H1 (cell line): ENCODE results near the gene PDGFB. TPM values are rescaled to one million over a fixed set of nuclear protein-coding genes. Genes with fewer than 3 reads are reported as not detected.

Source experiments
- CTCF ChIA-PET: fragments of 300-600 bp; sonication (Branson Sonifier 250); formaldehyde crosslinking; loops from one replicate; lab custom pipeline; 2021; ENCODE audit not compliant: partially characterized antibody; lab: Charles Lee
- POLR2A ChIA-PET: fragments of 300-600 bp; sonication (Branson Sonifier 250); formaldehyde crosslinking; loops from one replicate; lab custom pipeline; 2021; ENCODE audit warnings: inconsistent platforms; ENCODE audit not compliant: partially characterized antibody; lab: Charles Lee
- DNase-seq, 2 experiments: peaks; one replicate each; pipeline versions ENCODE4 v3.0.0 to v3.0.0-alpha.2; 2010 to 2022; ENCODE audit warnings: low spot score in 2 of 2, low read depth in 1 of 2, mixed read lengths in 1 of 2
- FAIRE-seq: peaks from 2 replicates; lab custom pipeline; 2011; peaks lifted over from hg19 to GRCh38; lab: Jason Lieb, UNC
- H2AFZ ChIP-seq: 2 replicates; pipeline ENCODE4 v1.8.1; 2012; ENCODE audit warnings: low read length, inconsistent platforms
- H2AK5ac ChIP-seq: 2 replicates; pipeline ENCODE4 v1.6.1; 2013; ENCODE audit warnings: low read depth, low read length
- H2BK120ac ChIP-seq: replicated peaks from 2 replicates; pipeline ENCODE3; 2013; ENCODE audit warnings: low read depth, low read length, inconsistent platforms
- H2BK12ac ChIP-seq: 2 replicates; pipeline ENCODE4 v1.6.1; 2013; ENCODE audit warnings: low read depth, low read length
- H2BK15ac ChIP-seq: 2 replicates; pipeline ENCODE4 v1.6.1; 2013; ENCODE audit warnings: low read length
- H2BK20ac ChIP-seq: 2 replicates; pipeline ENCODE4 v1.6.1; 2013; ENCODE audit warnings: low read length
- H2BK5ac ChIP-seq: 2 replicates; pipeline ENCODE4 v1.6.1; 2013; ENCODE audit warnings: low read depth, low read length
- H3K14ac ChIP-seq: 2 replicates; pipeline ENCODE4 v1.6.1; 2013; ENCODE audit warnings: inconsistent platforms; ENCODE audit not compliant: insufficient read length
- H3K18ac ChIP-seq: 2 replicates; pipeline ENCODE4 v1.6.1; 2013; ENCODE audit warnings: low read length; ENCODE audit errors: extremely low read depth
- H3K23ac ChIP-seq: 2 replicates; pipeline ENCODE4 v1.6.1; 2013; ENCODE audit warnings: inconsistent platforms; ENCODE audit not compliant: insufficient read length
- H3K23me2 ChIP-seq: 2 replicates; pipeline ENCODE4 v1.6.1; 2013; ENCODE audit warnings: low read depth, low read length
- H3K27ac ChIP-seq: 2 replicates; pipeline ENCODE4 v1.6.1; 2011; ENCODE audit warnings: low read depth, low read length, inconsistent platforms
- H3K27me3 ChIP-seq, 4 experiments: replicated peaks in 1 of 4; 1 replicate in 1 of 4; 2 replicates in 3 of 4; pipeline versions ENCODE4 v1.6.1 to v1.8.1; 2011 to 2013; ENCODE audit warnings: low read length in 3 of 4, mild to moderate bottlenecking in 3 of 4, inconsistent platforms in 2 of 4, mixed read lengths in 2 of 4, moderate library complexity in 1 of 4; ENCODE audit not compliant: control insufficient read depth in 3 of 4, insufficient read depth in 3 of 4; ENCODE audit errors: extremely low read depth in 1 of 4
- H3K36me3 ChIP-seq, 4 experiments: 2 replicates each; pipeline versions ENCODE4 v1.6.1 to v1.8.1; 2011 to 2013; ENCODE audit warnings: mild to moderate bottlenecking in 4 of 4, low read length in 3 of 4, moderate library complexity in 2 of 4, control low read depth in 1 of 4, inconsistent platforms in 1 of 4; ENCODE audit not compliant: insufficient read depth in 4 of 4, control insufficient read depth in 2 of 4
- H3K4ac ChIP-seq: replicated peaks from 2 replicates; pipeline ENCODE3; 2013; ENCODE audit warnings: low read length, low read depth, mixed read lengths, inconsistent platforms; ENCODE audit not compliant: insufficient read length
- H3K4me1 ChIP-seq, 4 experiments: replicated peaks in 1 of 4; 1 replicate in 1 of 4; 2 replicates in 3 of 4; pipeline versions ENCODE4 v1.6.1 to v1.8.1; 2011 to 2013; ENCODE audit warnings: low read length in 3 of 4, inconsistent platforms in 2 of 4, mixed read lengths in 1 of 4; ENCODE audit not compliant: insufficient read depth in 4 of 4, control insufficient read depth in 3 of 4
- H3K4me2 ChIP-seq, 2 experiments: 2 replicates each; pipeline versions ENCODE4 v1.6.1 to v1.8.1; 2011 to 2013; ENCODE audit warnings: low read depth in 2 of 2, low read length in 2 of 2, control low read depth in 1 of 2, inconsistent platforms in 1 of 2, mild to moderate bottlenecking in 1 of 2; ENCODE audit not compliant: insufficient read depth in 1 of 2
- H3K4me3 ChIP-seq, 4 experiments: fragments of 200-600, 300-600 bp in 1 of 4; sonication (generic), shearing (Covaris generic), sonication (Bioruptor Twin) in 1 of 4; 2 replicates each; pipeline versions ENCODE4 v1.5.1 to v1.8.1; 2011 to 2016; ENCODE audit warnings: low read length in 4 of 4, low read depth in 3 of 4, control low read depth in 2 of 4, inconsistent platforms in 2 of 4, mild to moderate bottlenecking in 2 of 4, mixed read lengths in 1 of 4, moderate library complexity in 1 of 4; ENCODE audit not compliant: insufficient read depth in 2 of 4; ENCODE audit errors: extremely low read depth in 1 of 4
- H3K56ac ChIP-seq: replicated peaks from 2 replicates; pipeline ENCODE3; 2013; ENCODE audit warnings: low read depth, mild to moderate bottlenecking, mixed read lengths, low read length, inconsistent platforms; ENCODE audit not compliant: insufficient read length
- H3K79me1 ChIP-seq: 2 replicates; pipeline ENCODE4 v1.6.1; 2013; ENCODE audit warnings: low read depth, low read length, control low read depth
- H3K79me2 ChIP-seq, 2 experiments: 2 replicates each; pipeline versions ENCODE4 v1.6.1 to v1.8.1; 2012 to 2013; ENCODE audit warnings: low read length in 2 of 2, mild to moderate bottlenecking in 2 of 2, inconsistent platforms in 1 of 2; ENCODE audit not compliant: insufficient read depth in 2 of 2, control insufficient read depth in 1 of 2
- H3K9ac ChIP-seq, 4 experiments: replicated peaks in 1 of 4; 1 replicate in 1 of 4; 2 replicates in 3 of 4; pipeline versions ENCODE4 v1.6.1 to v1.8.1; 2011 to 2013; ENCODE audit warnings: low read depth in 3 of 4, low read length in 3 of 4, control low read depth in 2 of 4, mild to moderate bottlenecking in 2 of 4, moderate library complexity in 2 of 4, inconsistent platforms in 1 of 4; ENCODE audit errors: extremely low read depth in 1 of 4
- H3K9me3 ChIP-seq, 2 experiments: 2 replicates each; pipeline versions ENCODE4 v1.6.1 to v1.8.1; 2012 to 2013; ENCODE audit warnings: mild to moderate bottlenecking in 2 of 2, moderate library complexity in 2 of 2, control low read depth in 1 of 2, inconsistent platforms in 1 of 2, low read depth in 1 of 2, low read length in 1 of 2, mixed read lengths in 1 of 2; ENCODE audit not compliant: insufficient read depth in 2 of 2
- H4K20me1 ChIP-seq, 2 experiments: replicated peaks in 1 of 2; 2 replicates each; pipeline versions ENCODE3 to v1.8.1; 2011 to 2013; ENCODE audit warnings: inconsistent platforms in 2 of 2, low read length in 2 of 2, mild to moderate bottlenecking in 1 of 2; ENCODE audit not compliant: insufficient read depth in 2 of 2, control insufficient read depth in 1 of 2
- H4K5ac ChIP-seq: 2 replicates; pipeline ENCODE4 v1.6.1; 2013; ENCODE audit warnings: low read length, low read depth, mixed read lengths, inconsistent platforms; ENCODE audit not compliant: insufficient read length
- H4K8ac ChIP-seq: 2 replicates; pipeline ENCODE4 v1.8.0; 2013; ENCODE audit warnings: mild to moderate bottlenecking, moderate library complexity, low read length, inconsistent platforms; ENCODE audit not compliant: insufficient read depth; ENCODE audit errors: extremely low read depth
- H4K91ac ChIP-seq: replicated peaks from 2 replicates; pipeline ENCODE3; 2013; ENCODE audit warnings: low read length, mixed read lengths, inconsistent platforms; ENCODE audit not compliant: insufficient read length
- BACH1 ChIP-seq: IDR thresholded peaks from 2 replicates; pipeline ENCODE4 v1.6.1; 2012; ENCODE audit warnings: low read length, improper control_type of control experiment
- BCL11A ChIP-seq, 2 experiments: IDR thresholded peaks; one replicate each; pipeline ENCODE4 v1.6.1; 2011; ENCODE audit warnings: low read depth in 2 of 2, low read length in 2 of 2, mild to moderate bottlenecking in 2 of 2
- HDAC2 ChIP-seq, 2 experiments: fragments of 300-600 bp in 1 of 2; sonication (generic) in 1 of 2; IDR thresholded peaks; 2 replicates each; pipeline ENCODE4 v1.6.1; 2011 to 2012; ENCODE audit warnings: low read depth in 2 of 2, low read length in 2 of 2, mild to moderate bottlenecking in 2 of 2, moderate library complexity in 2 of 2, borderline replicate concordance in 1 of 2, inconsistent platforms in 1 of 2
- KDM1A ChIP-seq: fragments of 200-600, 300-600 bp; sonication (generic); IDR thresholded peaks from 2 replicates; pipeline ENCODE4 v1.7.1; 2016; ENCODE audit warnings: mild to moderate bottlenecking, low read length, borderline replicate concordance
- KDM5A ChIP-seq: fragments of 200-600 bp; IDR thresholded peaks from 2 replicates; pipeline ENCODE4 v1.7.1; 2012; ENCODE audit warnings: mild to moderate bottlenecking, low read length, inconsistent platforms, mixed read lengths
- MAFK ChIP-seq: IDR thresholded peaks from 2 replicates; pipeline ENCODE4 v1.6.1; 2012; ENCODE audit warnings: low read depth, mild to moderate bottlenecking, improper control_type of control experiment, low read length
- SP2 ChIP-seq: IDR thresholded peaks from 2 replicates; pipeline ENCODE4 v1.6.1; 2012; ENCODE audit warnings: mild to moderate bottlenecking, low read length, inconsistent platforms
- SP4 ChIP-seq: IDR thresholded peaks from 2 replicates; pipeline ENCODE4 v1.6.1; 2012; ENCODE audit warnings: low read length, inconsistent platforms
- TBP ChIP-seq: IDR thresholded peaks from 2 replicates; pipeline ENCODE4 v1.6.1; 2011; ENCODE audit warnings: low read depth, low read length, improper control_type of control experiment
- TEAD4 ChIP-seq: IDR thresholded peaks from 2 replicates; pipeline ENCODE4 v1.6.1; 2012; ENCODE audit warnings: low read depth, low read length, inconsistent platforms, mixed read lengths
- WGBS, 2 experiments: shearing (Covaris generic) in 1 of 2; methylation state at CpG; one replicate each; pipeline versions ENCODE4 v1.1.6 to v1.1.7; 2013 to 2015; ENCODE audit warnings: low lambda C conversion rate in 2 of 2, mixed read lengths in 2 of 2, inconsistent platforms in 1 of 2, low coverage in 1 of 2, missing lambda C conversion rate in 1 of 2; ENCODE audit not compliant: insufficient replicate concordance in 2 of 2, insufficient coverage in 1 of 2, insufficient read length in 1 of 2; ENCODE audit errors: extremely low coverage in 1 of 2, missing lambda C conversion rate in 1 of 2; 5-methylcytosine and 5-hydroxymethylcytosine counted together
- polyA plus RNA-seq, 7 experiments: library from polyadenylated mRNA; depleted of rRNA in 3 of 7; stranded (reverse) in 5 of 7; unstranded in 2 of 7; fragments of >200 nt in 5 of 7; fragments of 200-250 nt in 2 of 7; gene quantifications; 1 replicate in 5 of 7; 2 replicates in 1 of 7; 4 replicates in 1 of 7; pipeline versions ENCODE4 v1.2.1 to v1.2.3, GENCODE V29; 2011 to 2013; ENCODE audit warnings: missing spikeins in 2 of 7, mixed read lengths in 2 of 7
- total RNA-seq: library from RNA; stranded (reverse); fragmentation: NEBNext Ultra II Directional; extraction: Animal tissue kit (Norgen Biotek cat#: 25700); gene quantifications from 2 replicates; pipeline ENCODE4 v1.2.1, GENCODE V29; 2021
- TF ChIP-seq, protein P1 (sequence below): IDR thresholded peaks from 2 replicates; pipeline ENCODE4 v1.6.1; 2011; ENCODE audit warnings: low read length, improper control_type of control experiment

PDGFB gene
- total and polyA plus RNA-seq, 2 of the 8 experiments (the other 6 are each of a cell fraction or from before 2014, with no cell fraction given): 3.9 to 8.5 TPM

DNA sequence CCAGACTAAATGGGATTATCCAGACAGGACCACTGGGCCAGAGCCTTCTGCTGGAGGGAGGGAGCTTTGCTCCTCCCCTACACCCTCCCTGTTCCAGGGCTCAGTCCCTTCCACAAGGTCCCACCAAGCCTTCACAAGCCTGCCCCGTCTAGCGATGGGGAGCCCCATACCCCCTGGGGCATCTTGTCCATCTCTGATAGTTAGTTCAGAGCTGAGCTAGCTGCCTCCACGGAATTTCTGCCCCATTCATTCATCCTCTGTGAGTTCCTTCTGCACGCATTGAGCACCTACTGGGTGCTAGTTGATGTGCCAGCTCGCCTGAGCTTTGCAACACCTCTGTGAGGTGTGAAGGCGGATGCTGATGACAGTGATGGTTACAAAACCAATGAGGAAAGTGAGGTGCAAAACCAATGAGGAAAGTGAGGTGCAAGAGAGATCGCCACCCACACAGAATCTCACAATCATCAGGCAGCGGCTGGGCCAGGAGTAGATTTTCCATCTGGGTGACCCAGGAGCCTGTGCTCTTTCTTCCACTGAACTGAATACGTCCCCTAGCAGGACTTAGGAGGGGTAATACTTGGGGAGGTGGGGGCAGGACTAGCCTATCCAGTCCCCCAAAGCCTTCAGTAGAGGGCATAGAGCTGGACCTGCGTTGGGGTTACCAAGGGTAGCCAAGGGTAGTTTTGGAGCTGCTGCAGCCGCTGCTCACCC, 70.8 kb downstream of the PDGFB start:
- 64% methylated on average over 11 of the region's 11 CpGs; no CpG with 5 or more reads in 1 of the 2 experiments for WGBS, 2 experiments
- Histone ChIP-seq H3K4me1 (peaks cover 19 to 60% (median 50%) of the 10 kb centered on the region in 4 experiments), H2BK120ac (peak overlapping the region; percentile 93)

More for the DNA sequence above, 70.8 kb downstream of the PDGFB start:
- Histone ChIP-seq H3K9me3 (no peaks in the 10 kb centered on the region), H3K36me3 (no peaks in the 10 kb centered on the region), H2BK20ac (peak overlapping the region; percentile 100), H3K23ac (no peak overlapping the region), H4K20me1 (no peaks in the 10 kb centered on the region), H3K27ac (peak overlapping the region; percentile 84), H2BK15ac (peak overlapping the region; percentile 66), H3K4me3 (no peak overlapping the region), H3K4me2 (peak overlapping the region; percentile 11 to 12; a peak in 2 of 4 replicates), H2BK12ac (peak overlapping the region; percentile 100), H3K18ac (peak overlapping the region; percentile 93), H3K27me3 (no peaks in the 10 kb centered on the region), H3K14ac (no peak overlapping the region), H3K79me2 (no peaks in the 10 kb centered on the region), H3K79me1 (no peaks in the 10 kb centered on the region), H4K8ac (peak overlapping the region; percentile 92; the same call in 1 of the 2 replicates), H4K91ac (peak overlapping the region; percentile 95), H2BK5ac (peak overlapping the region; percentile 98), H3K4ac (peak overlapping the region; percentile 94), H3K23me2 (no peaks in the 10 kb centered on the region; the same call in 1 of the 2 replicates), H4K5ac (peak overlapping the region; percentile 31), H3K9ac (peak overlapping the region in 3 of 4 experiments; percentile 14 to 65 (median 64); a peak in 6 of 7 replicates), H3K56ac (peak overlapping the region; percentile 27), H2AK5ac (peak overlapping the region; percentile 99), H2AFZ (no peak overlapping the region)
- no peak for TF ChIP-seq BCL11A (IDR thresholded peaks at IDR 0.05; ENCODE audit: low read depth in 2 of 2, low read length in 2 of 2)
- no peak for TF ChIP-seq HDAC2 (IDR thresholded peaks at IDR 0.05; ENCODE audit: borderline replicate concordance in 1 of 2, low read depth in 2 of 2, low read length in 2 of 2)
- TF ChIP-seq SP4: no peak
- TF ChIP-seq, protein P1, sequence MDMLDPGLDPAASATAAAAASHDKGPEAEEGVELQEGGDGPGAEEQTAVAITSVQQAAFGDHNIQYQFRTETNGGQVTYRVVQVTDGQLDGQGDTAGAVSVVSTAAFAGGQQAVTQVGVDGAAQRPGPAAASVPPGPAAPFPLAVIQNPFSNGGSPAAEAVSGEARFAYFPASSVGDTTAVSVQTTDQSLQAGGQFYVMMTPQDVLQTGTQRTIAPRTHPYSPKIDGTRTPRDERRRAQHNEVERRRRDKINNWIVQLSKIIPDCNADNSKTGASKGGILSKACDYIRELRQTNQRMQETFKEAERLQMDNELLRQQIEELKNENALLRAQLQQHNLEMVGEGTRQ: no peak
- no peak for TF ChIP-seq MAFK
- TF ChIP-seq TEAD4: no peak
- TF ChIP-seq BACH1: no peak
- TF ChIP-seq KDM5A: no peak
- TF ChIP-seq KDM1A: no peak
- no peak for TF ChIP-seq SP2
- TF ChIP-seq TBP: no peak
- POLR2A ChIA-PET: interaction anchor here (0.6 to 11.8 kb wide), 18 partner anchors 11 to 352 kb away, joined by 3 to 313 read pairs (median 4); partner anchors contain the start of gene RPL3
- FAIRE-seq (no peak), DNase-seq (no peak)
- CTCF ChIA-PET: interaction anchor here (0.6 to 6.0 kb wide), 20 partner anchors 9 to 1583 kb away, joined by 3 to 48 read pairs (median 4); no protein-coding TSS in a partner anchor
